Breast epithelium (tissue), 4 donors: Measurements from ENCODE around the gene CRELD2. TPM values are rescaled to one million over a fixed set of nuclear protein-coding genes. Genes with fewer than 3 reads are reported as not detected.

ENCODE experiments used
- DNase-seq, 2 donors: peaks; one replicate each; pipeline ENCODE4 v3.0.0-alpha.2; 2019; ENCODE audit warnings: low spot score in 2 of 2
- H3K27ac ChIP-seq, 2 donors: fragments of 200-600 bp; sonication (generic) in 1 of 2; one replicate each; pipeline ENCODE4 v1.5.1; 2016 to 2019; ENCODE audit warnings: mild to moderate bottlenecking in 1 of 2
- H3K27me3 ChIP-seq, 2 donors: fragments of 200-600 bp; sonication (generic) in 1 of 2; one replicate each; pipeline versions ENCODE4 v1.5.1 to v1.6.0; 2017 to 2019; ENCODE audit warnings: control low read depth in 1 of 2, mild to moderate bottlenecking in 1 of 2
- H3K36me3 ChIP-seq: fragments of 200-600 bp; one replicate; pipeline ENCODE4 v1.5.1; 2019
- H3K4me1 ChIP-seq, 2 donors: fragments of 200-600 bp; sonication (generic); one replicate each; pipeline ENCODE4 v1.5.1; 2016 to 2019; ENCODE audit warnings: control low read depth in 1 of 2
- H3K4me3 ChIP-seq, 3 donors: fragments of 200-600 bp; sonication (generic); 1 replicate in 2 of 3; 2 replicates in 1 of 3; pipeline ENCODE4 v1.5.1; 2016 to 2019; ENCODE audit warnings: mild to moderate bottlenecking in 3 of 3, moderate library complexity in 2 of 3
- H3K9me3 ChIP-seq, 2 donors: fragments of 200-600 bp; sonication (generic) in 1 of 2; one replicate each; pipeline ENCODE4 v1.5.1; 2016 to 2019; ENCODE audit warnings: control low read depth in 1 of 2
- CTCF ChIP-seq, 3 donors: fragments of 450-650 bp; IDR thresholded peaks; one replicate each; pipeline ENCODE4 v1.5.1; 2016 to 2017; ENCODE audit warnings: antibody characterized with exemption in 3 of 3, mild to moderate bottlenecking in 3 of 3, moderate library complexity in 3 of 3
- POLR2A ChIP-seq: fragments of 450-650 bp; IDR thresholded peaks from one replicate; pipeline ENCODE4 v1.6.1; 2016; ENCODE audit warnings: antibody characterized with exemption, mild to moderate bottlenecking, moderate library complexity
- POLR2AphosphoS5 ChIP-seq, 3 donors: sonication (generic); formaldehyde crosslinking; IDR thresholded peaks; one replicate each; pipeline ENCODE4 v1.6.1; 2017; ENCODE audit warnings: antibody characterized with exemption in 3 of 3
- intact Hi-C: fragments of 100-400 bp; cut with DNase I; formaldehyde crosslinking; loops from one replicate; pipeline ENCODE4 v1.15.1; 2023; ENCODE audit warnings: low total_unique reads
- total RNA-seq, 3 donors: library from RNA; depleted of rRNA; stranded (reverse); fragments of >200 nt; gene quantifications; one replicate each; pipeline ENCODE4 v1.1.0, GENCODE V29; 2016

The CRELD2 gene
- total RNA-seq, 3 donors from 2014 or later: 20.6 to 59.3 (median 39.5) TPM

- no peak for TF ChIP-seq POLR2AphosphoS5 (IDR thresholded peaks at IDR 0.05)
- TF ChIP-seq POLR2A: no peak
- no peak for TF ChIP-seq CTCF (IDR thresholded peaks at IDR 0.05)
- peaks cover 0 to 5% of the 10 kb centered on the region in 2 donors for H3K4me1 ChIP-seq
- intact Hi-C loops: no loop called here
- no peaks in the 10 kb centered on the region for H3K9me3 ChIP-seq
- H3K36me3 ChIP-seq: no peaks in the 10 kb centered on the region
- H3K4me3 ChIP-seq: no peak overlapping the region
- peak overlapping the region in 1 of 2 donors; percentile 82 for H3K27ac ChIP-seq
- peak; percentile 18 to 22 for DNase-seq
- no peaks in the 10 kb centered on the region for H3K27me3 ChIP-seq
Observed at GRCh38 chr22:49976439-49977175, 58.2 kb downstream of the CRELD2 start.

Other genes with a start within 250 kb of the CRELD2 start
- gene BRD1, start 90.8 kb upstream of the CRELD2 start, total RNA-seq: 10 to 100 TPM; 33.4 to 35.1 (median 34.1) TPM
- gene ZBED4, start 64.8 kb upstream of the CRELD2 start, total RNA-seq: 10 to 100 TPM in 2 of 3 donors, 1 to 10 TPM in 1; 7.5 to 11.3 (median 10.5) TPM
- 10 to 100 TPM; 16.6 to 22.4 (median 19.7) TPM for gene ALG12, start 196 bp upstream of the CRELD2 start, total RNA-seq
- gene PIM3, start 42.1 kb downstream of the CRELD2 start, total RNA-seq: 10 to 100 TPM; 63.0 to 92.1 (median 87.1) TPM
- gene IL17REL, start 94.1 kb downstream of the CRELD2 start, total RNA-seq: not detected
- gene TTLL8, start 139.7 kb downstream of the CRELD2 start, total RNA-seq: not detected
- gene MLC1, start 166.8 kb downstream of the CRELD2 start, total RNA-seq: under 1 TPM in 1 of 3 donors, not detected in 2; 0.15 TPM
- gene MOV10L1, start 171.4 kb downstream of the CRELD2 start, total RNA-seq: under 1 TPM; 0.16 to 0.44 (median 0.33) TPM